Uterus (tissue), 4 donors: ENCODE results near the gene IGF2. TPM values are rescaled to one million over a fixed set of nuclear protein-coding genes. Genes with fewer than 3 reads are reported as not detected.

Experiments used
- DNase-seq, 2 donors: peaks; one replicate each; pipeline ENCODE4 v3.0.0-alpha.2; 2019 to 2020
- H3K27ac ChIP-seq, 2 donors: fragments of 200-600 bp; sonication (generic); 1 replicate in 1 of 2; 2 replicates in 1 of 2; pipeline ENCODE4 v1.5.1; 2016 to 2018
- H3K27me3 ChIP-seq, 2 donors: fragments of 200-600 bp; sonication (generic); one replicate each; pipeline ENCODE4 v1.5.1; 2018 to 2019; ENCODE audit warnings: control low read depth in 1 of 2
- H3K36me3 ChIP-seq, 2 donors: fragments of 200-600 bp; sonication (generic); one replicate each; pipeline ENCODE4 v1.5.1; 2019; ENCODE audit warnings: control low read depth in 1 of 2
- H3K4me1 ChIP-seq, 2 donors: fragments of 200-600 bp; sonication (generic); one replicate each; pipeline ENCODE4 v1.5.1; 2018 to 2019; ENCODE audit warnings: control low read depth in 1 of 2
- H3K4me3 ChIP-seq, 2 donors: fragments of 200-600 bp; sonication (generic); 1 replicate in 1 of 2; 2 replicates in 1 of 2; pipeline ENCODE4 v1.5.1; 2018 to 2019; ENCODE audit warnings: mild to moderate bottlenecking in 1 of 2
- H3K9me3 ChIP-seq, 2 donors: fragments of 200-600 bp; sonication (generic); one replicate each; pipeline ENCODE4 v1.5.1; 2019; ENCODE audit warnings: control low read depth in 1 of 2
- CTCF ChIP-seq, 4 experiments: fragments of 200-600 bp in 2 of 4; fragments of 450-650 bp in 2 of 4; sonication (generic) in 2 of 4; IDR thresholded peaks; one replicate each; pipeline ENCODE4 v1.5.1; 2016 to 2019; ENCODE audit warnings: antibody characterized with exemption in 4 of 4, mild to moderate bottlenecking in 2 of 4, moderate library complexity in 1 of 4
- POLR2A ChIP-seq, 2 donors: fragments of 450-650 bp; IDR thresholded peaks; one replicate each; pipeline ENCODE4 v1.6.1; 2016; ENCODE audit warnings: antibody characterized with exemption in 2 of 2, mild to moderate bottlenecking in 1 of 2, moderate library complexity in 1 of 2
- intact Hi-C: fragments of 100-400 bp; cut with DNase I; formaldehyde crosslinking; loops from one replicate; pipeline ENCODE4 v1.15.1; 2023; ENCODE audit warnings: low total_unique reads
- total RNA-seq, 4 donors: library from RNA; depleted of rRNA in 3 of 4; stranded (reverse); fragments of >200 nt in 3 of 4; gene quantifications; one replicate each; pipeline versions ENCODE4 v1.1.0 to v1.2.4, GENCODE V29; 2014 to 2023
- donor health status: DM: yes; HTN: yes; CAD: no.

IGF2 gene
- total RNA-seq, 4 donors from 2014 or later = 54.1 to 347 (median 188) TPM

GRCh38 chr11:2095542-2095941 lies 43.6 kb downstream of the IGF2 start:
- Histone ChIP-seq H3K4me1 (peaks cover 0 to 14% of the 10 kb centered on the region in 2 donors), H3K27me3 (no peaks in the 10 kb centered on the region), H3K36me3 (no peaks in the 10 kb centered on the region), H3K27ac (no peak overlapping the region), H3K4me3 (no peak overlapping the region), H3K9me3 (no peaks in the 10 kb centered on the region)
- no peak for TF ChIP-seq POLR2A (IDR thresholded peaks at IDR 0.05)
- TF ChIP-seq CTCF (IDR thresholded peaks at IDR 0.05) = no peak
- DNase-seq = no peak
- intact Hi-C loops = no loop called here

DNA sequence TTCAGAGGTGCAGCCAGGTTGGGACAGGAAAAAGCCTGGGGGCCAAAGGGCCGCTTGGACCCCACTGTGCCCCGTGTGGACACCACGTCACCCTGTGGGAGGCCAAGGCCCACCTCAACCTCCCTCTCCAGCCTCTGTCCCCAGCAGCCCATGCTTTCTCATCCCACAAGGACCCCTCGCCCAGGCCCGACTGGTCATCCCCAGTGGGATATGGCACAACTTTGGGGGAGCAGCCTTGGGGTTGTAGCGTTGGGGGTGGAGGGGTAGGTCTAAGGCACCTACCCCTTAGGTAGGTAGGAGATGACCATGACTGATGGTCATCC lies 44.0 kb downstream of the IGF2 start:
- Histone ChIP-seq H3K27ac (no peak overlapping the region), H3K9me3 (no peaks in the 10 kb centered on the region), H3K4me3 (no peak overlapping the region), H3K4me1 (peaks cover 0 to 14% of the 10 kb centered on the region in 2 donors), H3K27me3 (no peaks in the 10 kb centered on the region), H3K36me3 (no peaks in the 10 kb centered on the region)
- intact Hi-C loops = no loop called here
- TF ChIP-seq POLR2A (IDR thresholded peaks at IDR 0.05) (no peak), CTCF (IDR thresholded peaks at IDR 0.05) (no peak)
- no peak for DNase-seq

GRCh38 chr11:2094354-2095197 lies 44.6 kb downstream of the IGF2 start:
- TF ChIP-seq POLR2A (IDR thresholded peaks at IDR 0.05) (no peak), CTCF (IDR thresholded peaks at IDR 0.05) (no peak)
- Histone ChIP-seq H3K27me3 (no peaks in the 10 kb centered on the region), H3K4me1 (peaks cover 0 to 14% of the 10 kb centered on the region in 2 donors), H3K9me3 (no peaks in the 10 kb centered on the region), H3K27ac (no peak overlapping the region), H3K4me3 (no peak overlapping the region), H3K36me3 (no peaks in the 10 kb centered on the region)
- no peak for DNase-seq
- intact Hi-C loops = no loop called here

GRCh38 chr11:2093575-2094353 lies 45.4 kb downstream of the IGF2 start:
- Histone ChIP-seq H3K4me1 (peaks cover 0 to 14% of the 10 kb centered on the region in 2 donors), H3K36me3 (no peaks in the 10 kb centered on the region), H3K9me3 (no peaks in the 10 kb centered on the region), H3K4me3 (no peak overlapping the region), H3K27ac (no peak overlapping the region), H3K27me3 (no peaks in the 10 kb centered on the region)
- DNase-seq = no peak
- TF ChIP-seq CTCF (IDR thresholded peaks at IDR 0.05) (no peak), POLR2A (IDR thresholded peaks at IDR 0.05) (no peak)
- intact Hi-C loops = no loop called here

GRCh38 chr11:2092956-2093412 lies 46.2 kb downstream of the IGF2 start:
- Histone ChIP-seq H3K4me3 (no peak overlapping the region), H3K9me3 (no peaks in the 10 kb centered on the region), H3K4me1 (peaks cover 0 to 14% of the 10 kb centered on the region in 2 donors), H3K36me3 (no peaks in the 10 kb centered on the region), H3K27ac (no peak overlapping the region), H3K27me3 (no peaks in the 10 kb centered on the region)
- intact Hi-C loops = no loop called here
- peak in 1 of 2 donors; percentile 50 for DNase-seq
- TF ChIP-seq POLR2A (IDR thresholded peaks at IDR 0.05) (no peak), CTCF (IDR thresholded peaks at IDR 0.05) (no peak)
